ENCODE results near the gene GIT2. TPM values are rescaled to one million over a fixed set of nuclear protein-coding genes. Genes with fewer than 3 reads are reported as not detected.
A peak's percentile ranks its signal among the peaks of the same experiment; 100 is the strongest.
"Not testable (repeated sequence)": the region's sequence is repeated elsewhere in the genome, so short reads cannot be mapped to it uniquely, and the experiment has no call there.

The GIT2 gene
- total RNA-seq, 4 donors from 2014 or later = 39.8 to 62.9 (median 55.5) TPM

DNA sequence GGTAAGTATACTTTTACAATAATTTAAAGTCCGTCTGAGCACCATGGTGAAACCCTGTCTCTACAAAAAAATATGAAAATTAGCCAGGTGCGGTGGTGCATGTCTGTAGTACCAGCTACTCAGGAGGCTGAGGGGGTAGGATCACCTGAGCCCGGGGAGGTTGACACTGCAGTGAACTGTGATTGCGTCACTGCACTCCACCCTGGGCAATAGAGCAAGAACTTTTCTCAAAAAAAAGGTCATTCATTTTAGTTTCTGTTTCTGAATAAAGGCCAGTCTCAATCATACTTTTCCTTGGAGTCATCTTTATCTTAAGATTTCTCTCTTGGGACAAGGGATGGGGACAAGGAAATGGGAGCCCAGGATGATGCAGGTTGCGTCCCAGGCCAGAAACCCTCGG lies 16.0 kb upstream of the GIT2 start:
- no peak overlapping the region for H3K4me3 ChIP-seq
- H3K27ac ChIP-seq = peak overlapping the region in 1 of 4 donors; percentile 63
- peaks cover 0 to 4% (median 0%) of the 10 kb centered on the region in 4 donors for H3K9me3 ChIP-seq
- peaks cover 0 to 52% (median 0%) of the 10 kb centered on the region in 3 donors for H3K36me3 ChIP-seq
- no peaks in the 10 kb centered on the region for H3K27me3 ChIP-seq
- TF ChIP-seq, protein P1, sequence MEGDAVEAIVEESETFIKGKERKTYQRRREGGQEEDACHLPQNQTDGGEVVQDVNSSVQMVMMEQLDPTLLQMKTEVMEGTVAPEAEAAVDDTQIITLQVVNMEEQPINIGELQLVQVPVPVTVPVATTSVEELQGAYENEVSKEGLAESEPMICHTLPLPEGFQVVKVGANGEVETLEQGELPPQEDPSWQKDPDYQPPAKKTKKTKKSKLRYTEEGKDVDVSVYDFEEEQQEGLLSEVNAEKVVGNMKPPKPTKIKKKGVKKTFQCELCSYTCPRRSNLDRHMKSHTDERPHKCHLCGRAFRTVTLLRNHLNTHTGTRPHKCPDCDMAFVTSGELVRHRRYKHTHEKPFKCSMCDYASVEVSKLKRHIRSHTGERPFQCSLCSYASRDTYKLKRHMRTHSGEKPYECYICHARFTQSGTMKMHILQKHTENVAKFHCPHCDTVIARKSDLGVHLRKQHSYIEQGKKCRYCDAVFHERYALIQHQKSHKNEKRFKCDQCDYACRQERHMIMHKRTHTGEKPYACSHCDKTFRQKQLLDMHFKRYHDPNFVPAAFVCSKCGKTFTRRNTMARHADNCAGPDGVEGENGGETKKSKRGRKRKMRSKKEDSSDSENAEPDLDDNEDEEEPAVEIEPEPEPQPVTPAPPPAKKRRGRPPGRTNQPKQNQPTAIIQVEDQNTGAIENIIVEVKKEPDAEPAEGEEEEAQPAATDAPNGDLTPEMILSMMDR (IDR thresholded peaks at IDR 0.05) = no peak
- TF ChIP-seq POLR2A (IDR thresholded peaks at IDR 0.05) = no peak
- TF ChIP-seq EP300 (IDR thresholded peaks at IDR 0.05) = no peak
- WGBS, 2 donors = 82 to 89% methylated on average over 6 of the region's 6 CpGs
- no peak for DNase-seq (ENCODE audit: low spot score in 2 of 2)
- peaks cover 0 to 4% (median 0%) of the 10 kb centered on the region in 4 donors for H3K4me1 ChIP-seq

DNA sequence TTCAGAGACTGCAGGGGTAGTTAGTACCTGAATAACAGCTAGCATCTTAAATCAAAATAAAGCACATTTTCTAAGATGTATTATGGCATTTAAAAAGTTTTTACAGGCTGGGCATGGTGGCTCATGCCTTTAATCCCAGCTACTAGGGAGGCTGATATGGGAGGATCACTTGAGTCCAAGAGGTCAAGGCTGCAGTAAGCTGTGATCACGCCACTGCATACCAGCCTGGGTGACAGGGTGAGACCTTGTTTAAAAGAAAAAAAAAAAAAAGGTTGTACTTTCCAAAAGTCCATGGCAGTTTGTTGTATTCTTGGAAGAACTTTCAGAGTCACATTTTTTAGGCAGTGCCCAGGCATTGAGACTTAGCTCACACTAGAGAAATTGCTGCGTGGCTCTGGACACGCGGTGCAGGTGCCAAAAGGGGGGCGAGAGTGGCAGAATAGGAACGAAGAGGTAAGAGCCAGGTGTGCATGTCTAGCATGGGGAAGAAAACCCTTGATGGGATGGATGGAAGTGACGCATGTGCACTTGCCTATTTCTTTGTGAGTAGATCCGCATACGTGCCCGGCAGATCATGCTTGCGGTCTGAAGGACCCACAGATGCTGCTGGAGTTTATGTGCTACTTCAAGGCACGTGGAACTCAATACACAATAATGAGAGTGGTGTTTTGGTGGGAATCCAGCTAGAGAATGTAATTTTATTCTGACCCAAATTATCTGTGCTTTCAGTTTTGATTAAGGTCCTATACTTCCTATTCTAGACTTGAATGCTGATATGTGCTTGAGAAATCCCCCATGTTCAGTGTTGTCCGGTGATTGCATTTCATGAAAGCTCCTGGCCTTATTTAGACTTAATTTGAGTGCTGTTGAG lies 14.9 kb upstream of the GIT2 start:
- 86 to 89% methylated on average over 13 of the region's 13 CpGs for WGBS, 2 donors
- Histone ChIP-seq H3K27ac (peak overlapping the region in 1 of 4 donors; percentile 63), H3K4me1 (peaks cover 0 to 4% (median 0%) of the 10 kb centered on the region in 4 donors), H3K4me3 (no peak overlapping the region), H3K36me3 (peaks cover 0 to 42% (median 0%) of the 10 kb centered on the region in 3 donors), H3K27me3 (no peaks in the 10 kb centered on the region), H3K9me3 (peaks cover 0 to 4% (median 0%) of the 10 kb centered on the region in 4 donors)
- TF ChIP-seq POLR2A (IDR thresholded peaks at IDR 0.05) = no peak
- TF ChIP-seq EP300 (IDR thresholded peaks at IDR 0.05) = no peak
- TF ChIP-seq, protein P1 (IDR thresholded peaks at IDR 0.05) = no peak
- DNase-seq (ENCODE audit: low spot score in 2 of 2) = no peak

DNA sequence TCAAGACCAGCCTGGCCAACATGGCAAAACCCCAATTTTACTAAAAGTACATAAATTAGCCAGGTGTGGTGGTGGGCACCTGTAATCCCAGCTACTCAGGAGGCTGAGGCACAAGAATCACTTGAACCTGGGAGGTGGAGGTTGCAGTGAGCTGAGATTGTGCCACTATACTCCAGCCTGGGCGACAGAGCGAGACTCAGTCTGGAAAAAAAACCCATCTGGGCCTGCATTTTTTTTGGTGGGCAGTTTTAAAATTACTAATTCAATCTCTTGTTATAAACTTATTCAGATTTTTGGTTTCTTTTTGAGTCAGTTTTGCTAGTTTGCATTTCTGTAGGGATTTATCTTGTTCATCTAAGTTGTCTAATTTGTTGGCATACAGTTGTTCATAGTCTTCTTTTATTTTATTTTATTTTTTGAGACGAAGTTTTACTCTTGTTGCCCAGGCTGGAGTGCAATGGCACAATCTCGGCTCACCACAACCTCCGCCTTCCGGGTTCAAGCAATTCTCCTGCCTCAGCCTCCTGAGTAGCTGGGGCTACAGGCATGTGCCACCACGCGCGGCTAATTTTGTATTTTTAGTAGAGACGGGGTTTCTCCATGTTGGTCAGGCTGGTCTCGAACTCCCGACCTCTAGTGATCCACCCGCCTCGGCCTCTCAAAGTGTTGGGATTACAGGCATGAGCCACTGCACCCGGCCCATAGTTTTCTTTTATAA lies 12.7 kb upstream of the GIT2 start:
- H3K9me3 ChIP-seq; H3K27ac ChIP-seq; DNase-seq (ENCODE audit: low spot score in 2 of 2); H3K27me3 ChIP-seq; H3K4me3 ChIP-seq; H3K4me1 ChIP-seq: not testable (repeated sequence)
- 88 to 97% methylated on average over 15 of the region's 15 CpGs for WGBS, 2 donors
- H3K36me3 ChIP-seq = peaks cover 0 to 19% (median 0%) of the 10 kb centered on the region in 3 donors

DNA sequence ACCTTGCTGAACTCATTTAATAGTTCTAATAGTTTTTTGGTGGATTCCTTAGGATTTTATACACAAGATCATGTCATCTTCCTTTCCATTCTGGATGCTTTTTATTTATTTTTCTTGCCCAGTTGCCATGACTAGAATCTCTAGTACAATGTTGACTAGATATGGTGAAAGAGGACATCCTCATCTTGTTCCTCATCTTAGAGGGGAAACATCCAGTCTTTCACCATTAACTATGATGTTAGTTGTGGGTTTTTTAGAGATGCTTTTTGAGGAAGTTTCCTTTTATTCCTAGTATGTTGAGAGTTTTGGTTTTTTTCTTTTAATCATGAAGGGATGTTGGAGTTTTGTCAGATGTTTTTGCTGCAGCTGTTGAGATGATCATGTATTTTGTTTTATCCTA lies 11.7 kb upstream of the GIT2 start:
- TF ChIP-seq, protein P1 (IDR thresholded peaks at IDR 0.05) = no peak
- no peak for TF ChIP-seq POLR2A (IDR thresholded peaks at IDR 0.05)
- no peak for TF ChIP-seq EP300 (IDR thresholded peaks at IDR 0.05)
- H3K4me3 ChIP-seq = no peak overlapping the region

DNA sequence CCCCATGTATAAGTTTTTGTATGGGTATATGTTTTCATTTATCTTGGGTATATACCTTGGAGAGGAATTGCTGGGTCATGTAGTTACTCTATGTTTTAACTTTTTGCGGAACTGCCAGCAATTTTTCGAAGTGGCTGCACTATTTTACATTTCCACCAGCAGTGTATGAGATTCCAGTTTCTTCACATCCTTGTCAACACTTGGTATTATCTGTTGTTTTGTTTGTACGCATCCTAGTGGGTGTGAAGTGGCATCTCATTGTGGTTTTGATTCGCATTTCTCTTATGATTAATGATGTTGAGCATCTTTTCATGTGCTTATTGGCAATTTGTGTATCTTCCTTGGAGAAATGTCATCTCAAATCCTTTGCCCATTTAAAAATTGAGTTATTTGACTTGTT lies 9.9 kb upstream of the GIT2 start:
- H3K4me3 ChIP-seq = no peak overlapping the region
- no peaks in the 10 kb centered on the region for H3K27me3 ChIP-seq
- H3K9me3 ChIP-seq = peaks cover 0 to 4% (median 0%) of the 10 kb centered on the region in 4 donors
- no peak for DNase-seq (ENCODE audit: low spot score in 2 of 2)
- 97 to 100% methylated on average over 4 of the region's 4 CpGs for WGBS, 2 donors
- peaks cover 0 to 10% (median 0%) of the 10 kb centered on the region in 3 donors for H3K36me3 ChIP-seq
- H3K4me1 ChIP-seq = peaks cover 0 to 18% (median 11%) of the 10 kb centered on the region in 4 donors
- TF ChIP-seq EP300 (IDR thresholded peaks at IDR 0.05) = no peak
- H3K27ac ChIP-seq = no peak overlapping the region

More for the DNA sequence above, 11.7 kb upstream of the GIT2 start:
- Histone ChIP-seq H3K27me3 (no peaks in the 10 kb centered on the region), H3K27ac (no peak overlapping the region), H3K9me3 (peaks cover 0 to 4% (median 0%) of the 10 kb centered on the region in 4 donors), H3K4me1 (peaks cover 0 to 6% (median 0%) of the 10 kb centered on the region in 4 donors), H3K36me3 (peaks cover 0 to 16% (median 0%) of the 10 kb centered on the region in 3 donors)
- no peak for DNase-seq (ENCODE audit: low spot score in 2 of 2)

Measured in tibial nerve (tissue), 4 donors.